HG03571 (cell line): Measurements from ENCODE around the gene MKI67.

Source experiments
- ATAC-seq: cut with Tn5 transposase; IDR thresholded peaks from one replicate; pipeline ENCODE4 v1.9.1; 2021; ENCODE audit not compliant: unreplicated experiment

The MKI67 gene

GRCh38 chr10:128086003-128086863, 40.0 kb downstream of the MKI67 start:
- no peak for ATAC-seq

GRCh38 chr10:128084991-128085390, 41.2 kb downstream of the MKI67 start:
- no peak for ATAC-seq

GRCh38 chr10:128084364-128084763, 41.9 kb downstream of the MKI67 start:
- no peak for ATAC-seq

- no peak for ATAC-seq
Observed at GRCh38 chr10:128083191-128083895, 42.9 kb downstream of the MKI67 start.

- ATAC-seq: no peak
Observed at GRCh38 chr10:128081720-128082119, 44.5 kb downstream of the MKI67 start.

DNA sequence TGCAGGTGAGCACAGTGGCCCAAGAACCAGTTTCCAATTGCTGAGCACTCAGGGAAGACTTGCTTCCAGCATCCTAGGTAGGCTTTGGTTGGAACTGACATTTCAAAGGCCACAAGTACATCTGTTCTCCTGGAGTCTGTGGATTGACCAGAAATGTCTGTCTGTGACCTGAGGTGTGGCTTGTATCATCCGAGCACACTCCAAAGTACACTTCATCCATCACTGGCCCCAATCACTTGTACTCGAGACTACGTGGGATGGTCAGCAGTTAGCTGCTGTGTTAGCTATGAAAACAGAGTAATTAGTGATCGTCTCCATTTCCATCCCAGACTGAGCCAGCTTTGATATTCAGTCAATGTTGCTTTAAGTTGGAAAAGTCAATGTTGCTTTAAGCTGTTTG, 45.0 kb downstream of the MKI67 start:
- ATAC-seq: no peak

GRCh38 chr10:128080641-128081040, 45.6 kb downstream of the MKI67 start:
- no peak for ATAC-seq

- ATAC-seq: no peak
Observed at GRCh38 chr10:128080231-128080630, 46.0 kb downstream of the MKI67 start.

GRCh38 chr10:128078136-128078969, 47.9 kb downstream of the MKI67 start:
- ATAC-seq: no peak

GRCh38 chr10:128077155-128077875, 48.9 kb downstream of the MKI67 start:
- ATAC-seq: no peak

DNA sequence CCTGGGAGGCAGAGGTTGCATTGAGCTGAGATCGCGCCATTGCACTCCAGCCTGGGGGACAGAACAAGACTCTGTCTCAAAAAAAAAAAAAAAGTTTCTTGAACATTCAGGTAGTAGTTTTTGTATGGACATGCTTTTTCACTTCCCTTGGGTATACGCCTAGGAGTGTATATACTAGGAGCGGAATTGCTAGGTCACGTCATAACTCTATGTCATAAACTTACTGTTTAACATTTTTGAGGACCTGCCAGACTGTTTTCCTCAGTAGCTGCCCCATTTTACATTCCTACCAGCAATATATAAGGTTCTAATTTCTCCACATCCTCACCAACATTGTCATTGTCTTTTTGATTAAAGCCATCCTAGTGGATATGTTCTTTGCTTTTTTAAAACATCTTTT, 51.6 kb downstream of the MKI67 start:
- ATAC-seq: no peak

GRCh38 chr10:128073890-128074289, 52.3 kb downstream of the MKI67 start:
- ATAC-seq: no peak

GRCh38 chr10:128072941-128073645, 53.1 kb downstream of the MKI67 start:
- no peak for ATAC-seq

- no peak for ATAC-seq
Observed at GRCh38 chr10:128072046-128072445, 54.2 kb downstream of the MKI67 start.

GRCh38 chr10:128071417-128071782, 54.8 kb downstream of the MKI67 start:
- no peak for ATAC-seq

DNA sequence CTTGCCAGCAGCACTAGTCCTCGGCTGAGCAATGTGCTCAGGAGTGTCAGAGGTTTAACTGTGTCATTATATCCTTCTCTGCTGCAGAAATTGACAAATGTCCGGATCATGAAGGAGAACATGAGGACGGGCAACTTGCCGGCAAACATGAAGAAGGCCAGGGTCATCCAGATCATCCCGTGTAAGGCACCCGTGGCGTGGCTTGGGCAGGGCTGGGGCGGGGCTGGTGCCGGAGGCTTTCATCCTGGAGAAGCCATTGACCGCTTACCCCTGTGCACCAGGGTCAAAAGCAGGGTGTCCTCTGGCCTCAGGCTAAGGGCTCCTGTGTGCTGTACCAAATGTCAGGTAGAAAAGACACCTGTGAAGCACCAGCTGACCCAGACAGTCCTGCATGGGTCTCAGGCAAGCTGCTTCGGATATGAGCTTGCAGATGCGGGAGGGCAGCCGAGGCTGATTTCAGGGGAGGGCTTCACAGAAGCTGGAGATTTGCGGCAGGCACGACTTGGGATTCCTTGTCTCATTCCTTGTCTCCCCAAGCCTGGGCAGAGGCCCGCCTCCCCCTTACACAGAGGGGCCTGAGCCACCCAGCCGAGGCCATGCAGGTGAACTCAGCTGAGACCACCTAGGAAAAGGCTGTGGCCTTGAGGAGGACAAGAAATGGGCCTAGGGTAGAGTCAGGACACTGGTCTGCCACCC, 55.4 kb downstream of the MKI67 start:
- ATAC-seq: no peak

DNA sequence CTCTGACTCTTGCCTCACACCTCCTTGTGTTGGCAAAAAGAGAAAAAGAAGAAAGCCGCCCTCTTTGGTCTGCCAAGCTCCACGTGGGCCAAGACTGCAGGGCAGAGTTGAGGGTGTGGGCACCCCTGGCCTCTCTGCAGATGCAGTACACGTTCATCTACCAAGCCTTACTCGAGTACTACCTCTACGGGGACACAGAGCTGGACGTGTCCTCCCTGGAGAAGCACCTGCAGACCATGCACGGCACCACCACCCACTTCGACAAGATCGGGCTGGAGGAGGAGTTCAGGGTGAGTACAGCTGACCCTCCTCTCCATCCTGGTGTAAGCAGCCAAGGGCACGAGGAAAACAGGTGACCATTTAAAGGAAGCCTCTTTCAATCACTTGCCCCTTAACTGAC, 56.1 kb downstream of the MKI67 start:
- no peak for ATAC-seq

DNA sequence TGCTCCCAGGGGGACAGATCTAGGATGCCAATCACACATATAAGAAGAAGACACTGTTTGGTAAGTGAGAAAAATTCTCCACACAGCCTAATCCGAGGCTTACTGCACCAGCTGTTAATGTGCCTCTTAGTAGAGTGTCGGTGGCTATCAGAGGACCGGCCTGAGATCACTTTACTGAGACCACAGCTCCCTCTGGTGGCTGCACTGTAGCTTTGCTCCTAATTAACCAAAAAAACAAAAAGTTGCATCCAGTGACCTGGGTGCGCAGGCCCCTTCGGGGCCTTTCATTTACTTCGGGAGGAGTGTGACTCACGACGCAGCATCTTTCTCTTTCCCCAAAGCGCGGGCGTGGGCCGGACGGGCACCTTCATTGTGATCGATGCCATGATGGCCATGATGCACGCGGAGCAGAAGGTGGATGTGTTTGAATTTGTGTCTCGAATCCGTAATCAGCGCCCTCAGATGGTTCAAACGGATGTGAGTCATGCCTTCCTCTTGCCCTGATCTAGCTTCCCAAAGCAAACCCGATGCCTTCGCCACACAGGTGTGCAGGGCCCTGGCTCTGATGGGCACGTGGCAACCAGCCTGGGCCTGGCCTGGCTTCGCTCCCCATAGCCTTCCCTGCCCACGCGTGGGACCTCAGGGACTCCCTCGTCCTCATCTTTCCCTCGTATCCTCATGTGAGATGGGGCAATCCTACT, 56.7 kb downstream of the MKI67 start:
- ATAC-seq: peak; percentile 48
